HepG2 (cell line): ENCODE measurements around the gene MMS19. TPM values are rescaled to one million over a fixed set of nuclear protein-coding genes. Genes with fewer than 3 reads are reported as not detected.

Experiments used
- ATAC-seq: fragments of 200-7000 bp; cut with Tn5 transposase; 3 replicates; pipeline ENCODE4 v1.9.1; 2020; ENCODE audit warnings: mild to moderate bottlenecking, moderate library complexity
- BruUV-seq: library from RNA; stranded (reverse); fragments of 400-500 nt; replicated peaks from 2 replicates; lab custom pipeline; 2021; lab: Mats Ljungman, UMichigan
- CTCF ChIA-PET: fragments of 300-600 bp; formaldehyde crosslinking; extraction: SDS; loops from one replicate; lab custom pipeline; 2021; ENCODE audit warnings: low total read pairs, inconsistent platforms, low intra/inter-chr PET ratio; lab: Yijun Ruan, JAX
- POLR2A ChIA-PET: fragments of 350-600 bp; sonication (Branson Sonifier 250); formaldehyde crosslinking; loops from one replicate; lab custom pipeline; 2020; ENCODE audit warnings: antibody characterized with exemption, inconsistent platforms; lab: Yijun Ruan, JAX
- DNase-seq: peaks from one replicate; pipeline ENCODE4 v3.0.0-alpha.2; 2015; ENCODE audit warnings: low spot score
- FAIRE-seq: peaks from 3 replicates; lab custom pipeline; 2011; peaks lifted over from hg19 to GRCh38; lab: Jason Lieb, UNC
- H2AFZ ChIP-seq: one replicate; pipeline ENCODE4 v1.6.1; 2011; ENCODE audit warnings: low read length, inconsistent platforms
- H3K27ac ChIP-seq: fragments of 300-600 bp; 3 replicates; pipeline ENCODE4 v1.8.0; 2011; ENCODE audit warnings: mixed run types, mild to moderate bottlenecking, mixed read lengths, low read length, inconsistent platforms; ENCODE audit not compliant: insufficient read depth; ENCODE audit errors: extremely low read length
- H3K27me3 ChIP-seq, 2 experiments: fragments of 200-600 bp in 1 of 2; 2 replicates in 1 of 2; 3 replicates in 1 of 2; pipeline versions ENCODE4 v1.6.0 to v1.8.0; 2011; ENCODE audit warnings: low read length in 2 of 2, mild to moderate bottlenecking in 2 of 2, moderate library complexity in 2 of 2, inconsistent platforms in 1 of 2; ENCODE audit not compliant: insufficient read depth in 2 of 2, control insufficient read depth in 1 of 2
- H3K36me3 ChIP-seq, 2 experiments: fragments of 200-600 bp in 1 of 2; replicated peaks in 1 of 2; 2 replicates in 1 of 2; 3 replicates in 1 of 2; pipeline versions ENCODE4 v1.5.1 to v1.8.0; 2011; ENCODE audit warnings: low read length in 2 of 2, inconsistent platforms in 1 of 2; ENCODE audit not compliant: insufficient read depth in 2 of 2, control insufficient read depth in 1 of 2
- H3K4me1 ChIP-seq: 2 replicates; pipeline ENCODE4 v1.5.1; 2012; ENCODE audit warnings: low read length, inconsistent platforms; ENCODE audit not compliant: insufficient read depth
- H3K4me2 ChIP-seq: 2 replicates; pipeline ENCODE4 v1.6.0; 2011; ENCODE audit warnings: low read depth, low read length, inconsistent platforms
- H3K4me3 ChIP-seq, 3 experiments: fragments of 200-600 bp in 1 of 3; sonication (generic), shearing (Covaris generic) in 1 of 3; replicated peaks in 1 of 3; 2 replicates each; pipeline ENCODE4 v1.5.1; 2011 to 2016; ENCODE audit warnings: low read length in 3 of 3, inconsistent platforms in 2 of 3, low read depth in 2 of 3, mild to moderate bottlenecking in 2 of 3, control low read depth in 1 of 3, mixed read lengths in 1 of 3; ENCODE audit not compliant: insufficient read depth in 1 of 3
- H3K79me2 ChIP-seq: one replicate; pipeline ENCODE4 v1.6.1; 2011; ENCODE audit warnings: low read length, inconsistent platforms; ENCODE audit not compliant: insufficient read depth
- H3K9ac ChIP-seq: 2 replicates; pipeline ENCODE4 v1.6.0; 2011; ENCODE audit warnings: mild to moderate bottlenecking, low read depth, low read length, inconsistent platforms; ENCODE audit not compliant: insufficient read depth
- H3K9me3 ChIP-seq: 2 replicates; pipeline ENCODE4 v1.5.1; 2012; ENCODE audit warnings: mild to moderate bottlenecking, low read length
- H4K20me1 ChIP-seq: 2 replicates; pipeline ENCODE4 v1.6.0; 2011; ENCODE audit warnings: inconsistent platforms, mild to moderate bottlenecking, low read length, moderate library complexity; ENCODE audit not compliant: insufficient read depth
- HCFC1 ChIP-seq: fragments of 150-350 bp; IDR thresholded peaks from 2 replicates; pipeline ENCODE4 v1.6.1; 2014; ENCODE audit warnings: low read depth, low read length
- HMG20B ChIP-seq: conservative IDR thresholded peaks from 2 replicates; pipeline ENCODE4 v1.6.1; 2016; ENCODE audit warnings: missing genetic modification reagents, missing compliant biosample characterization
- HNRNPK ChIP-seq: fragments of 200-400 bp; formaldehyde crosslinking; IDR thresholded peaks from 2 replicates; pipeline ENCODE4 v1.6.1; 2018; ENCODE audit warnings: low read length, low read depth, moderate library complexity, mild to moderate bottlenecking; ENCODE audit not compliant: poor library complexity, severe bottlenecking
- KLF11 ChIP-seq: IDR thresholded peaks from 2 replicates; pipeline ENCODE4 v1.6.1; 2016; ENCODE audit warnings: missing compliant biosample characterization
- MEF2D ChIP-seq: sonication (generic); formaldehyde crosslinking; IDR thresholded peaks from 2 replicates; pipeline ENCODE4 v1.5.1; 2020; ENCODE audit warnings: mild to moderate bottlenecking, missing genetic modification reagents
- MTF1 ChIP-seq: sonication (generic); formaldehyde crosslinking; IDR thresholded peaks from 2 replicates; pipeline ENCODE4 v1.5.0; 2020; ENCODE audit warnings: missing genetic modification reagents
- NFATC3 ChIP-seq: sonication (generic); formaldehyde crosslinking; IDR thresholded peaks from 2 replicates; pipeline ENCODE4 v1.5.1; 2020; ENCODE audit warnings: mild to moderate bottlenecking, missing genetic modification reagents
- REPIN1 ChIP-seq: sonication (generic); formaldehyde crosslinking; IDR thresholded peaks from 2 replicates; pipeline ENCODE4 v1.8.0; 2022; ENCODE audit warnings: missing genetic modification reagents, low read depth, mild to moderate bottlenecking, borderline replicate concordance
- TEAD2 ChIP-seq: sonication (generic); formaldehyde crosslinking; IDR thresholded peaks from 2 replicates; pipeline ENCODE4 v1.9.0; 2021; ENCODE audit warnings: missing genetic modification reagents
- ZNF775 ChIP-seq: sonication (generic); formaldehyde crosslinking; IDR thresholded peaks from 2 replicates; pipeline ENCODE4 v1.4.0; 2020; ENCODE audit warnings: missing genetic modification reagents, mild to moderate bottlenecking, moderate library complexity, borderline replicate concordance
- WGBS: methylation state at CpG from one replicate; pipeline ENCODE4 v1.1.6; 2017; ENCODE audit warnings: low lambda C conversion rate; 5-methylcytosine and 5-hydroxymethylcytosine counted together
- in situ Hi-C: cut with HindIII; loops from 2 replicates; pipeline ENCODE4 v1.10.0; 2017; ENCODE audit warnings: low pct_unique_long_range_greater_than_20kb; ENCODE audit not compliant: extremely low pct_ligation_motif_present
- intact Hi-C: fragments of 100-400 bp; cut with micrococcal nuclease; formaldehyde crosslinking; loops from one replicate; pipeline ENCODE4 v1.10.0; 2022; ENCODE audit not compliant: unreplicated experiment
- polyA plus RNA-seq, 8 experiments: library from polyadenylated mRNA; depleted of rRNA in 3 of 8; stranded (reverse) in 7 of 8; unstranded in 1 of 8; fragments of >200 nt; fragmentation: Illumina TruSeq in 4 of 8; extraction: Trizol in 4 of 8; gene quantifications; 2 replicates each; pipeline versions ENCODE4 v1.2.1 to v1.2.3, GENCODE V29; 2011 to 2016; ENCODE audit warnings: low read depth in 4 of 8, missing spikeins in 1 of 8, mixed read lengths in 1 of 8; ENCODE audit not compliant: insufficient read depth in 1 of 8
- total RNA-seq, 5 experiments: library from RNA; depleted of rRNA; stranded (reverse); fragments of >200 nt; fragmentation: Illumina TruSeq; extraction: Trizol; gene quantifications; 2 replicates each; pipeline ENCODE4 v1.2.3, GENCODE V29; 2016; ENCODE audit warnings: low read depth in 1 of 5
- TF ChIP-seq, protein P1 (sequence below): sonication (generic); formaldehyde crosslinking; IDR thresholded peaks from 2 replicates; pipeline ENCODE4 v1.4.0; 2020; ENCODE audit warnings: low read depth, mild to moderate bottlenecking, missing genetic modification reagents
- TF ChIP-seq, protein P2 (sequence below): IDR thresholded peaks from 2 replicates; pipeline ENCODE4 v1.6.1; 2016
- TF ChIP-seq, protein P3 (sequence below): sonication (generic); formaldehyde crosslinking; IDR thresholded peaks from 2 replicates; pipeline ENCODE4 v1.8.0; 2022; ENCODE audit warnings: missing genetic modification reagents, mild to moderate bottlenecking, inconsistent platforms, borderline replicate concordance
- TF ChIP-seq, protein P4 (sequence below): sonication (generic); formaldehyde crosslinking; IDR thresholded peaks from 2 replicates; pipeline ENCODE4 v1.5.1; 2020; ENCODE audit warnings: mild to moderate bottlenecking, missing genetic modification reagents, borderline replicate concordance

MMS19 gene
- total and polyA plus RNA-seq, 2 of the 13 experiments (the other 11 are each of a cell fraction or from before 2014, with no cell fraction given) = 76.4 to 107 TPM

DNA sequence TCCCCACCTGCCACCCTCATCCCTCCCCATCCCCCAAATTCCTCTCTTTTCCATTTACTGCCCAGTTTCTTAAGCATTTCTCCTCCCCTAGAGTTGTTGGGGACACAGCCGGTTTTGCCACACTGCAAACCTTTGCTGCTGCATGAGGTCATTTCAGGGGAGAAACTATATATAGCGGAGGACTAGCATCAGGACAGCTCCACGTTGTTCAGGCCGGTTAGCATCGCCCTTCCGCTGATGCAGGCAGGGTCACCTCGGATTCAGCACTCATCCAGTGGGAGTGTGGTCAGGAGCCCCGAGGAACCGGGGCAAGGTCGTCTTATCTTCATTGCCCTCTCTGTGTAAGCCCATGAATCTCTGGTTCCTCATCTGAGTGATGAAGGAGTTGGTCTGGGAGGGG is 16.1 kb upstream of the MMS19 start:
- H4K20me1 ChIP-seq = no peaks in the 10 kb centered on the region; the same call in 1 of the 2 replicates
- no peaks in the 10 kb centered on the region for H3K27me3 ChIP-seq
- H3K27ac ChIP-seq = no peak overlapping the region
- in situ Hi-C loops = no loop called here
- H3K79me2 ChIP-seq = no peaks in the 10 kb centered on the region
- no peak for FAIRE-seq
- POLR2A ChIA-PET = interaction anchor here (2.1 kb wide), 1 partner anchor 15 kb away, joined by 5 read pairs; the partner anchor contains the start of gene UBTD1
- H2AFZ ChIP-seq = no peak overlapping the region
- WGBS = 87% methylated on average over 10 of the region's 10 CpGs
- no peaks in the 10 kb centered on the region for H3K9me3 ChIP-seq
- intact Hi-C loops = no loop called here
- H3K4me1 ChIP-seq = peaks cover 14% of the 10 kb centered on the region
- no peak overlapping the region for H3K4me2 ChIP-seq
- no peak overlapping the region for H3K9ac ChIP-seq
- ATAC-seq = no peak
- no peak overlapping the region for H3K4me3 ChIP-seq
- DNase-seq = no peak
- no peaks in the 10 kb centered on the region; a peak in 1 of 5 replicates for H3K36me3 ChIP-seq
- TF ChIP-seq NFATC3 (CRISPR knock-in tag) (no peak), MTF1 (CRISPR knock-in tag) (no peak), REPIN1 (CRISPR knock-in tag) (no peak), HMG20B (CRISPR knock-in tag) (no peak), KLF11 (CRISPR knock-in tag) (no peak), MEF2D (CRISPR knock-in tag) (no peak), HCFC1 (no peak), ZNF775 (CRISPR knock-in tag) (no peak), TEAD2 (CRISPR knock-in tag) (no peak), HNRNPK (no peak)
- TF ChIP-seq, protein P1, sequence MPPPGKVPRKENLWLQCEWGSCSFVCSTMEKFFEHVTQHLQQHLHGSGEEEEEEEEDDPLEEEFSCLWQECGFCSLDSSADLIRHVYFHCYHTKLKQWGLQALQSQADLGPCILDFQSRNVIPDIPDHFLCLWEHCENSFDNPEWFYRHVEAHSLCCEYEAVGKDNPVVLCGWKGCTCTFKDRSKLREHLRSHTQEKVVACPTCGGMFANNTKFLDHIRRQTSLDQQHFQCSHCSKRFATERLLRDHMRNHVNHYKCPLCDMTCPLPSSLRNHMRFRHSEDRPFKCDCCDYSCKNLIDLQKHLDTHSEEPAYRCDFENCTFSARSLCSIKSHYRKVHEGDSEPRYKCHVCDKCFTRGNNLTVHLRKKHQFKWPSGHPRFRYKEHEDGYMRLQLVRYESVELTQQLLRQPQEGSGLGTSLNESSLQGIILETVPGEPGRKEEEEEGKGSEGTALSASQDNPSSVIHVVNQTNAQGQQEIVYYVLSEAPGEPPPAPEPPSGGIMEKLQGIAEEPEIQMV = no peak
- TF ChIP-seq, protein P2, sequence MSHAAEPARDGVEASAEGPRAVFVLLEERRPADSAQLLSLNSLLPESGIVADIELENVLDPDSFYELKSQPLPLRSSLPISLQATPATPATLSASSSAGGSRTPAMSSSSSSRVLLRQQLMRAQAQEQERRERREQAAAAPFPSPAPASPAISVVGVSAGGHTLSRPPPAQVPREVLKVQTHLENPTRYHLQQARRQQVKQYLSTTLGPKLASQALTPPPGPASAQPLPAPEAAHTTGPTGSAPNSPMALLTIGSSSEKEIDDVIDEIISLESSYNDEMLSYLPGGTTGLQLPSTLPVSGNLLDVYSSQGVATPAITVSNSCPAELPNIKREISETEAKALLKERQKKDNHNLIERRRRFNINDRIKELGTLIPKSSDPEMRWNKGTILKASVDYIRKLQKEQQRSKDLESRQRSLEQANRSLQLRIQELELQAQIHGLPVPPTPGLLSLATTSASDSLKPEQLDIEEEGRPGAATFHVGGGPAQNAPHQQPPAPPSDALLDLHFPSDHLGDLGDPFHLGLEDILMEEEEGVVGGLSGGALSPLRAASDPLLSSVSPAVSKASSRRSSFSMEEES = no peak
- TF ChIP-seq, protein P3, sequence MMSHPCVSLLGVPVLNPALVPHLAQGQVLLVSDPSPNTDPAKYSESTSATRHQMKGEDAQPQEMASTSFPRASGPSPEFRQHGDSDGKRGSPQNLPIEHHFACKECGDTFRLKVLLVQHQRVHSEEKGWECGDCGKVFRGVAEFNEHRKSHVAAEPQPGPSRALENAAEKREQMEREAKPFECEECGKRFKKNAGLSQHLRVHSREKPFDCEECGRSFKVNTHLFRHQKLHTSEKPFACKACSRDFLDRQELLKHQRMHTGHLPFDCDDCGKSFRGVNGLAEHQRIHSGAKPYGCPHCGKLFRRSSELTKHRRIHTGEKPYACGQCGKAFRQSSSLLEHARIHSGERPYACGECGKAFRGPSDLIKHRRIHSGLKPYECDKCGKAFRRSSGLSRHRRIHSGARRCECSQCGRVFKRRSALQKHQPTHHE (CRISPR knock-in tag) = no peak
- TF ChIP-seq, protein P4, sequence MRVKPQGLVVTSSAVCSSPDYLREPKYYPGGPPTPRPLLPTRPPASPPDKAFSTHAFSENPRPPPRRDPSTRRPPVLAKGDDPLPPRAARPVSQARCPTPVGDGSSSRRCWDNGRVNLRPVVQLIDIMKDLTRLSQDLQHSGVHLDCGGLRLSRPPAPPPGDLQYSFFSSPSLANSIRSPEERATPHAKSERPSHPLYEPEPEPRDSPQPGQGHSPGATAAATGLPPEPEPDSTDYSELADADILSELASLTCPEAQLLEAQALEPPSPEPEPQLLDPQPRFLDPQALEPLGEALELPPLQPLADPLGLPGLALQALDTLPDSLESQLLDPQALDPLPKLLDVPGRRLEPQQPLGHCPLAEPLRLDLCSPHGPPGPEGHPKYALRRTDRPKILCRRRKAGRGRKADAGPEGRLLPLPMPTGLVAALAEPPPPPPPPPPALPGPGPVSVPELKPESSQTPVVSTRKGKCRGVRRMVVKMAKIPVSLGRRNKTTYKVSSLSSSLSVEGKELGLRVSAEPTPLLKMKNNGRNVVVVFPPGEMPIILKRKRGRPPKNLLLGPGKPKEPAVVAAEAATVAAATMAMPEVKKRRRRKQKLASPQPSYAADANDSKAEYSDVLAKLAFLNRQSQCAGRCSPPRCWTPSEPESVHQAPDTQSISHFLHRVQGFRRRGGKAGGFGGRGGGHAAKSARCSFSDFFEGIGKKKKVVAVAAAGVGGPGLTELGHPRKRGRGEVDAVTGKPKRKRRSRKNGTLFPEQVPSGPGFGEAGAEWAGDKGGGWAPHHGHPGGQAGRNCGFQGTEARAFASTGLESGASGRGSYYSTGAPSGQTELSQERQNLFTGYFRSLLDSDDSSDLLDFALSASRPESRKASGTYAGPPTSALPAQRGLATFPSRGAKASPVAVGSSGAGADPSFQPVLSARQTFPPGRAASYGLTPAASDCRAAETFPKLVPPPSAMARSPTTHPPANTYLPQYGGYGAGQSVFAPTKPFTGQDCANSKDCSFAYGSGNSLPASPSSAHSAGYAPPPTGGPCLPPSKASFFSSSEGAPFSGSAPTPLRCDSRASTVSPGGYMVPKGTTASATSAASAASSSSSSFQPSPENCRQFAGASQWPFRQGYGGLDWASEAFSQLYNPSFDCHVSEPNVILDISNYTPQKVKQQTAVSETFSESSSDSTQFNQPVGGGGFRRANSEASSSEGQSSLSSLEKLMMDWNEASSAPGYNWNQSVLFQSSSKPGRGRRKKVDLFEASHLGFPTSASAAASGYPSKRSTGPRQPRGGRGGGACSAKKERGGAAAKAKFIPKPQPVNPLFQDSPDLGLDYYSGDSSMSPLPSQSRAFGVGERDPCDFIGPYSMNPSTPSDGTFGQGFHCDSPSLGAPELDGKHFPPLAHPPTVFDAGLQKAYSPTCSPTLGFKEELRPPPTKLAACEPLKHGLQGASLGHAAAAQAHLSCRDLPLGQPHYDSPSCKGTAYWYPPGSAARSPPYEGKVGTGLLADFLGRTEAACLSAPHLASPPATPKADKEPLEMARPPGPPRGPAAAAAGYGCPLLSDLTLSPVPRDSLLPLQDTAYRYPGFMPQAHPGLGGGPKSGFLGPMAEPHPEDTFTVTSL (CRISPR knock-in tag) = no peak
- CTCF ChIA-PET = no interaction called here
- no TSS peak for BruUV-seq
